ENCODE results near the gene DEPDC5. TPM values are rescaled to one million over a fixed set of nuclear protein-coding genes. Genes with fewer than 3 reads are reported as not detected.

The DEPDC5 gene
- total RNA-seq, 1 experiment from 2014 or later = 13.3 TPM

DNA sequence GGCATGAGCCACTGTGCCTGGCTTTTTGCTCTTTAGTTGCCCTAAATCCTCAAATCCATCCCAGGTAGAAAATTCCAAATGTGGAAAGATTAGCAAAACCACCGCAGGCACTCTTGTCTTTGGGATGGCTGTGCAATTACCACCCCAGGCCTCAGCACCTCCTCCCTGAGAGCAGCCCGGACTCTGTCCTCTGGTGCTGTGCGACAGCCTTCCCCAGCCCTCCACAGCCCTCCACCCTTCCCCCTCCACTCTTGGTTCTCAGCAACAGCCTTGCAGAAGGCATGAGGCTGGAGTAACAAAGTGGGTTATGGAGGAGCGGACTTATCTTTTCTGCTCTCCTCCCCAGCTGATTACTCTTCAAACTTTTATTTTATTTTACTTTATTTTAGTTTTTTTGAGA lies 145.8 kb downstream of the DEPDC5 start:
- Mint-ChIP-seq H3K4me3 (ENCODE audit: unreplicated experiment) (no peak overlapping the region), H3K27ac (ENCODE audit: low read depth, unreplicated experiment) (no peak overlapping the region), H3K9me3 (ENCODE audit: unreplicated experiment) (no peaks in the 10 kb centered on the region), H3K4me1 (ENCODE audit: insufficient read depth, unreplicated experiment) (no peaks in the 10 kb centered on the region), H3K36me3 (ENCODE audit: insufficient read depth, unreplicated experiment) (peaks cover 23% of the 10 kb centered on the region), H3K27me3 (ENCODE audit: insufficient read depth, unreplicated experiment) (no peaks in the 10 kb centered on the region)
- TF ChIP-seq, protein P1, sequence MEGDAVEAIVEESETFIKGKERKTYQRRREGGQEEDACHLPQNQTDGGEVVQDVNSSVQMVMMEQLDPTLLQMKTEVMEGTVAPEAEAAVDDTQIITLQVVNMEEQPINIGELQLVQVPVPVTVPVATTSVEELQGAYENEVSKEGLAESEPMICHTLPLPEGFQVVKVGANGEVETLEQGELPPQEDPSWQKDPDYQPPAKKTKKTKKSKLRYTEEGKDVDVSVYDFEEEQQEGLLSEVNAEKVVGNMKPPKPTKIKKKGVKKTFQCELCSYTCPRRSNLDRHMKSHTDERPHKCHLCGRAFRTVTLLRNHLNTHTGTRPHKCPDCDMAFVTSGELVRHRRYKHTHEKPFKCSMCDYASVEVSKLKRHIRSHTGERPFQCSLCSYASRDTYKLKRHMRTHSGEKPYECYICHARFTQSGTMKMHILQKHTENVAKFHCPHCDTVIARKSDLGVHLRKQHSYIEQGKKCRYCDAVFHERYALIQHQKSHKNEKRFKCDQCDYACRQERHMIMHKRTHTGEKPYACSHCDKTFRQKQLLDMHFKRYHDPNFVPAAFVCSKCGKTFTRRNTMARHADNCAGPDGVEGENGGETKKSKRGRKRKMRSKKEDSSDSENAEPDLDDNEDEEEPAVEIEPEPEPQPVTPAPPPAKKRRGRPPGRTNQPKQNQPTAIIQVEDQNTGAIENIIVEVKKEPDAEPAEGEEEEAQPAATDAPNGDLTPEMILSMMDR (IDR thresholded peaks at IDR 0.05; ENCODE audit: unreplicated experiment) = no peak
- BruUV-seq (replicated peaks) = no TSS peak
- intact Hi-C loops (cut with micrococcal nuclease) = no loop called here
- ChIA-PET POLR2A (interaction anchor here (0.7 kb wide), 1 partner anchor 241 kb away, joined by 3 read pairs; no protein-coding TSS in a partner anchor), CTCF (no interaction called here)
- DNase-seq (ENCODE audit: unreplicated experiment) = no peak

DNA sequence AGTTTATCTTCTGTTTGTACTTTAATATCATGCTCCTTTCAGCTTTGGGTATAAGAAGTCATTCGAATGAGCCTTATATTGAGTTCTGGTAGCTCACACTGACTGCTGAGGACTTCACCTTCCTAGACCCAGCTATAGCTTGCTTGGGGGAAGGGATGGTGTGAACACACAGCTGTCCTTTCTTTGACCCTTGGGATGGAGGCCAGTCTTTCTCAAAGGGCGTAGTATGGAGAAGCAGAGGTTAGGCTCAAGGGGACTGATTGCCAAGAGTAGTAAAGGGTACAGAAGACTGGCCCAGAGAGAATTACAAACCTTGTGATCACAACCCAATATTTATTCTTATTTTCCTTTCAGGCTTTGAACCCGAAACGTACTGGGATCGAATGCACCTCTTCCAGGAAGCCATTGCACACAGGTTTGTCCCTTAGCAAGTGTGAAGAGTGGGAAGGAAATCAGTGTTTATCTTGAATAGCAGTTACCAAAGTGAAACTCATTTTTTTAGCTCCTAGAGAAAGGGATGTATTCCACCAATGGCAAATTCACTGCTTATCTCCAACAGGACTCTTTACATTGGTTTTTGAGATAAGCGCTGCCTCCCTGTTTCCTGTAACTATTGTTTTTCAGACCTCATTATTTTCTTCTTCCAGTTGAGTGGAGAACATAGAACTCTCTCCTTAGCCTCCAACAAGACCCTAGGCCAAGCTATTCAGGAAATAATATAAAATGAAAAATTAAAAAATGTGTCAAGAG lies 147.7 kb downstream of the DEPDC5 start:
- CTCF ChIA-PET = interaction anchor here (0.6 to 1.5 kb wide), 6 partner anchors 31 to 570 kb away, joined by 3 to 4 read pairs (median 3); no protein-coding TSS in a partner anchor
- POLR2A ChIA-PET = no interaction called here
- H3K4me1 Mint-ChIP-seq (ENCODE audit: insufficient read depth, unreplicated experiment) = no peaks in the 10 kb centered on the region

DNA sequence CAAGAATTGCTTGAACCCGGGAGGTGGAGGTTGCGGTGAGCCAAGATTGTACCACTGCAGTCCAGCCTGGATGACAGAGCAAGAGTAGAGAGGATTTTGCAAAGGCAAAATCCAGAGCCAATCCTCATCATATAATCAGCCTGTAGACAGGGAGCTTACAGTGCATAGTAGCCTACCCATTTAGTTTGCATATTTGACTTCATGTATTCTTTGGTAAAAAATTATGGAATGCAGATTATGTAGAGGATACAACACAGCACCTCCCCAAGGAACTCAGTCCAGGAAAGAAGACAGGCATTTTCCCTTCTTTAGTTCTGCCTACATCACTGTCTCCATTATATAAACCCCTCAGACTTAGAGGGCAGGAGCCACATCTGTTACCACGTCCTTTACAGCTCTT lies 150.8 kb downstream of the DEPDC5 start:
- H3K4me3 Mint-ChIP-seq (ENCODE audit: unreplicated experiment) = no peak overlapping the region
- ChIA-PET CTCF (no interaction called here), POLR2A (interaction anchor here (0.7 kb wide), 1 partner anchor 46 kb away, joined by 3 read pairs; no protein-coding TSS in a partner anchor)
- H3K27me3 Mint-ChIP-seq (ENCODE audit: insufficient read depth, unreplicated experiment) = no peaks in the 10 kb centered on the region
- no peaks in the 10 kb centered on the region for H3K4me1 Mint-ChIP-seq (ENCODE audit: insufficient read depth, unreplicated experiment)
- intact Hi-C loops (cut with micrococcal nuclease) = no loop called here
- H3K9me3 Mint-ChIP-seq (ENCODE audit: unreplicated experiment) = no peaks in the 10 kb centered on the region
- BruUV-seq (replicated peaks) = no TSS peak
- DNase-seq (ENCODE audit: unreplicated experiment) = no peak
- no peak overlapping the region for H3K27ac Mint-ChIP-seq (ENCODE audit: low read depth, unreplicated experiment)
- TF ChIP-seq, protein P1 (IDR thresholded peaks at IDR 0.05; ENCODE audit: unreplicated experiment) = no peak
- H3K36me3 Mint-ChIP-seq (ENCODE audit: insufficient read depth, unreplicated experiment) = peaks cover 30% of the 10 kb centered on the region

More for the DNA sequence above, 147.7 kb downstream of the DEPDC5 start:
- H3K4me3 Mint-ChIP-seq (ENCODE audit: unreplicated experiment) = no peak overlapping the region
- H3K27me3 Mint-ChIP-seq (ENCODE audit: insufficient read depth, unreplicated experiment) = no peaks in the 10 kb centered on the region
- H3K9me3 Mint-ChIP-seq (ENCODE audit: unreplicated experiment) = no peaks in the 10 kb centered on the region
- intact Hi-C loops (cut with micrococcal nuclease) = no loop called here
- H3K27ac Mint-ChIP-seq (ENCODE audit: low read depth, unreplicated experiment) = no peak overlapping the region
- H3K36me3 Mint-ChIP-seq (ENCODE audit: insufficient read depth, unreplicated experiment) = peaks cover 22% of the 10 kb centered on the region
- TF ChIP-seq, protein P1 (IDR thresholded peaks at IDR 0.05; ENCODE audit: unreplicated experiment) = no peak
- no TSS peak for BruUV-seq (replicated peaks)
- no peak for DNase-seq (ENCODE audit: unreplicated experiment)

DNA sequence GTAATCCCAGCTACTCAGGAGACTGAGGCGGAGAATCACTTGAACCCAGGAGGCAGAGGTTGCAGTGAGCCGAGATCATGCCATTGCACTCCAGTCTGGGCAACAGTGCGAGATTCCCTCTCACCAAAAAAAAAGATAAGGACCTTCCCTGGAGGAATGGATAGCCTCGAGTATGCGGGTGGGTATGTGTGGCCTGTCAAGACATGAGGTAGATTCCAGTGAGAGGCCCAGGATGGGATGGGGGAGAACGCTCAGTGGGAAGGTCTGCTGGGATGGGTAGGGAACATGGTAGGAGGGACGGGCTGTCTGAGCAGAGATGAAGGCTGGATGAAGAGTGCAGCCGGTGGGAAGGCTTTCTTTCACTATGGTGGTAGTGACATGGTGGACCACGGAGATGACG lies 151.5 kb downstream of the DEPDC5 start:
- TF ChIP-seq, protein P1 (IDR thresholded peaks at IDR 0.05; ENCODE audit: unreplicated experiment) = no peak
- ChIA-PET POLR2A (no interaction called here), CTCF (no interaction called here)

More for the DNA sequence above, 151.5 kb downstream of the DEPDC5 start:
- BruUV-seq (replicated peaks) = no TSS peak
- H3K36me3 Mint-ChIP-seq (ENCODE audit: insufficient read depth, unreplicated experiment) = peaks cover 30% of the 10 kb centered on the region
- H3K4me1 Mint-ChIP-seq (ENCODE audit: insufficient read depth, unreplicated experiment) = no peaks in the 10 kb centered on the region
- H3K4me3 Mint-ChIP-seq (ENCODE audit: unreplicated experiment) = no peak overlapping the region
- no peak for DNase-seq (ENCODE audit: unreplicated experiment)
- H3K27me3 Mint-ChIP-seq (ENCODE audit: insufficient read depth, unreplicated experiment) = no peaks in the 10 kb centered on the region
- H3K9me3 Mint-ChIP-seq (ENCODE audit: unreplicated experiment) = no peaks in the 10 kb centered on the region
- intact Hi-C loops (cut with micrococcal nuclease) = no loop called here
- no peak overlapping the region for H3K27ac Mint-ChIP-seq (ENCODE audit: low read depth, unreplicated experiment)

Data from MCF 10A (cell line).